ENCODE data around the gene CAST. TPM values are rescaled to one million over a fixed set of nuclear protein-coding genes. Genes with fewer than 3 reads are reported as not detected.

The CAST gene
- total RNA-seq, 2 experiments from 2014 or later = 124 to 131 TPM

GRCh38 chr5:96703384-96703920 is 41.3 kb downstream of the CAST start:
- H3K4me3 Mint-ChIP-seq = peak overlapping the region; percentile 92
- H3K27me3 Mint-ChIP-seq = no peaks in the 10 kb centered on the region
- no peaks in the 10 kb centered on the region for H3K36me3 Mint-ChIP-seq (ENCODE audit: low read depth)
- POLR2A ChIA-PET = interaction anchor here (1.0 to 2.4 kb wide), 7 partner anchors 10 to 91 kb away, joined by 3 to 15 read pairs (median 4); partner anchors contain the start of gene CAST
- TF ChIP-seq, protein P1, sequence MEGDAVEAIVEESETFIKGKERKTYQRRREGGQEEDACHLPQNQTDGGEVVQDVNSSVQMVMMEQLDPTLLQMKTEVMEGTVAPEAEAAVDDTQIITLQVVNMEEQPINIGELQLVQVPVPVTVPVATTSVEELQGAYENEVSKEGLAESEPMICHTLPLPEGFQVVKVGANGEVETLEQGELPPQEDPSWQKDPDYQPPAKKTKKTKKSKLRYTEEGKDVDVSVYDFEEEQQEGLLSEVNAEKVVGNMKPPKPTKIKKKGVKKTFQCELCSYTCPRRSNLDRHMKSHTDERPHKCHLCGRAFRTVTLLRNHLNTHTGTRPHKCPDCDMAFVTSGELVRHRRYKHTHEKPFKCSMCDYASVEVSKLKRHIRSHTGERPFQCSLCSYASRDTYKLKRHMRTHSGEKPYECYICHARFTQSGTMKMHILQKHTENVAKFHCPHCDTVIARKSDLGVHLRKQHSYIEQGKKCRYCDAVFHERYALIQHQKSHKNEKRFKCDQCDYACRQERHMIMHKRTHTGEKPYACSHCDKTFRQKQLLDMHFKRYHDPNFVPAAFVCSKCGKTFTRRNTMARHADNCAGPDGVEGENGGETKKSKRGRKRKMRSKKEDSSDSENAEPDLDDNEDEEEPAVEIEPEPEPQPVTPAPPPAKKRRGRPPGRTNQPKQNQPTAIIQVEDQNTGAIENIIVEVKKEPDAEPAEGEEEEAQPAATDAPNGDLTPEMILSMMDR (IDR thresholded peaks at IDR 0.05) = no peak
- CTCF ChIA-PET = interaction anchor here (0.7 to 2.4 kb wide), 7 partner anchors 17 to 463 kb away, joined by 3 to 8 read pairs (median 3); no protein-coding TSS in a partner anchor
- peak overlapping the region; percentile 96 for H3K27ac Mint-ChIP-seq
- DNase-seq (peak; percentile 89), ATAC-seq (no peak)
- peaks cover 54% of the 10 kb centered on the region for H3K4me1 Mint-ChIP-seq (ENCODE audit: low read depth)
- no peaks in the 10 kb centered on the region for H3K9me3 Mint-ChIP-seq
- intact Hi-C loops (cut with micrococcal nuclease) = loop anchor here (5.0 kb wide), 1 partner anchor 41 kb away; the partner anchor contains the start of gene CAST

DNA sequence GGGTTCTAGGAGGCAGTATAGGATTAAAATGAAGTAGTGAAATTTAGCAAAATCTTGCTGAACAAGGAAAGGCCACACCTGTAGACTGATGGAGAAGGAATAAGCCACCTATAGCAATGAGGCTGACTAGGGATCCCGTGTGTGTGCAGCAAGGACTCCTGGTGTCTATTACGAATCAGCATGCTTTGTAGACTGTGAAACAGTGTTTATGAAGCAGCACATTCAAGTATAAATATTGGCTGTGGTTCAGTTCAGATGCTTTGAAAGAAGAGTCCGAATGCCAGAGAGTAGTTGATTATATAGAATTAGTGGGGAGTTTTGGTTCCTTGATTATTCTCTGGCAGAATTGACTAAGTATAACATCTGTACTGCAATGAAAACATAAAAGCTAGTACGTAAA is 41.8 kb downstream of the CAST start:
- ChIA-PET CTCF (interaction anchor here (1.1 to 2.2 kb wide), 3 partner anchors 34 to 105 kb away, joined by 3 to 5 read pairs (median 4); no protein-coding TSS in a partner anchor), POLR2A (interaction anchor here (1.0 to 2.4 kb wide), 2 partner anchors 10 to 42 kb away, joined by 6 to 15 read pairs; partner anchors contain the start of gene CAST)
- H3K36me3 Mint-ChIP-seq (ENCODE audit: low read depth) = no peaks in the 10 kb centered on the region
- H3K4me3 Mint-ChIP-seq = peak overlapping the region; percentile 92
- DNase-seq = no peak
- H3K27ac Mint-ChIP-seq = peak overlapping the region; percentile 96
- no peaks in the 10 kb centered on the region for H3K9me3 Mint-ChIP-seq
- H3K27me3 Mint-ChIP-seq = no peaks in the 10 kb centered on the region
- H3K4me1 Mint-ChIP-seq (ENCODE audit: low read depth) = peaks cover 58% of the 10 kb centered on the region
- ATAC-seq = no peak
- intact Hi-C loops (cut with micrococcal nuclease) = loop anchor here (5.0 kb wide), 1 partner anchor 42 kb away; the partner anchor contains the start of gene CAST
- TF ChIP-seq, protein P1 (IDR thresholded peaks at IDR 0.05) = no peak

DNA sequence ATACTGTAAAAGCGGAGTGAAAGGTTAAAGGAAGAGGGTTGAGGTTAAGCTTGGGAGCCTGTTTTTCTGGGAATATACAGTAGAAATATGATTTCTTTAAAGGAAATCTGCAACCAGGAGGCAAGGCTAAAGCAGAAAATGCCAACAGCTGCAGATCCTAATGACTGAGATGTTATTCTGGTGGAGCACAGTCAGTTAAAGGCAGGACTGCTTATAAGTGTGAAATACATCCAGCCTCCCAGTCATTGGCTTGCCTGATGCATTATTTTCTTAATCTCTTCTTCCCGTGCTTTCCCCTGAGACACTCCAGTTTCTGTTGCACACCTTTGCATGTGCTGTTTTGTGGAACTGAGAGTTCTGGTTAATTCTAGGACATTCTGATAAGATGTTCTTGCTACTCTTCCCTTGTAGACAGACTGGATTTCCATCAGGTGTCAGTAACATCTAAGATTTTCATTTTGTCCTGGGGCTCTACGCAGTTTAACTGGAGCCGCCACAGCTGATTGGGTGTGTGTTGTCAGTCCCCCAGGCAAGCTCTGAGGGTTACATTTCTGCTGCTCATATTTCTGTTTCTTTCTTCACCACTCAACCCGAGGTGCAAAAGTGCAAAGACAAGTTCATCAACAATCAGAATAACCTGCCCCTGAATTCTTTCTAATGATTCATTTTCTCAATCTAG is 44.4 kb downstream of the CAST start:
- Mint-ChIP-seq H3K9me3 (no peaks in the 10 kb centered on the region), H3K4me1 (ENCODE audit: low read depth) (peaks cover 49% of the 10 kb centered on the region), H3K4me3 (no peak overlapping the region), H3K27me3 (no peaks in the 10 kb centered on the region), H3K27ac (peak overlapping the region; percentile 3), H3K36me3 (ENCODE audit: low read depth) (no peaks in the 10 kb centered on the region)
- ATAC-seq (no peak), DNase-seq (no peak)
- POLR2A ChIA-PET = interaction anchor here (1.0 kb wide), 1 partner anchor 13 kb away, joined by 3 read pairs; no protein-coding TSS in a partner anchor
- CTCF ChIA-PET = interaction anchor here (0.8 kb wide), 1 partner anchor 14 kb away, joined by 3 read pairs; no protein-coding TSS in a partner anchor
- intact Hi-C loops (cut with micrococcal nuclease) = no loop called here
- TF ChIP-seq, protein P1 (IDR thresholded peaks at IDR 0.05) = no peak

DNA sequence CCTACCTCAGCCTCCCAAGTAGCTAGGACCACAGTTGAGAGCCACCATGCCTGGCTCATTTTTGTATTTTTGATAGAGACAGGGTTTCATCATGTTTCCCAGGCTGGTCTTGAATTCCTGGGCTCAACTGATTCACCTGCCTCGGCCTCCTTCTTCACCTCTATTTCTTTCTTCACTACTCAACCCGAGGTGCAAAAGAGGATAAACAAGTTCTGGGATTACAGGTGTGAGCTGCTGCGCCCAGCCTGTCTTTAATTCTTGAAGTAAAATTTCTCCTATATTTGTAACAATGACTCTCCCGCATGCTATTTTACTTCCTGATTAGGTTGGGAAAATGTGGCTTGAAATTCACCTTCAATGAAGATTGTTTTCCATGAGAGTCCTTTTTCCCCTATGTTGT is 46.4 kb downstream of the CAST start:
- no peak for ATAC-seq
- TF ChIP-seq, protein P1 (IDR thresholded peaks at IDR 0.05) = no peak
- Mint-ChIP-seq H3K36me3 (ENCODE audit: low read depth) (peaks cover 5% of the 10 kb centered on the region), H3K27ac (no peak overlapping the region), H3K4me1 (ENCODE audit: low read depth) (peaks cover 37% of the 10 kb centered on the region), H3K9me3 (no peaks in the 10 kb centered on the region), H3K4me3 (no peak overlapping the region), H3K27me3 (no peaks in the 10 kb centered on the region)
- intact Hi-C loops (cut with micrococcal nuclease) = no loop called here
- ChIA-PET CTCF (interaction anchor here (1.0 kb wide), 1 partner anchor 35 kb away, joined by 3 read pairs; no protein-coding TSS in a partner anchor), POLR2A (interaction anchor here (1.1 kb wide), 1 partner anchor 98 kb away, joined by 3 read pairs; no protein-coding TSS in a partner anchor)
- DNase-seq = no peak
